H9 (cell line): ENCODE results near the gene CBS. TPM values are rescaled to one million over a fixed set of nuclear protein-coding genes. Genes with fewer than 3 reads are reported as not detected.

Source experiments
- DNase-seq: peaks from one replicate; pipeline ENCODE4 v3.0.0-alpha.2; 2017
- H2AFZ ChIP-seq: one replicate; pipeline ENCODE4 v1.6.1; 2013; ENCODE audit warnings: mild to moderate bottlenecking, low read length, control low read depth, moderate library complexity
- H2AK5ac ChIP-seq: 2 replicates; pipeline ENCODE4 v1.6.1; 2013; ENCODE audit warnings: low read length, control low read depth, mixed read lengths; ENCODE audit not compliant: insufficient read length
- H2BK120ac ChIP-seq: one replicate; pipeline ENCODE4 v1.6.1; 2013; ENCODE audit warnings: low read depth, mild to moderate bottlenecking, low read length, control low read depth, inconsistent platforms; ENCODE audit not compliant: poor library complexity, severe bottlenecking
- H2BK12ac ChIP-seq: 2 replicates; pipeline ENCODE4 v1.6.1; 2013; ENCODE audit warnings: low read length, control low read depth, mixed read lengths, low read depth; ENCODE audit not compliant: insufficient read length
- H2BK15ac ChIP-seq: 2 replicates; pipeline ENCODE4 v1.6.1; 2013; ENCODE audit warnings: low read depth, low read length, control low read depth
- H2BK20ac ChIP-seq: one replicate; pipeline ENCODE4 v1.6.1; 2013; ENCODE audit warnings: low read depth, mild to moderate bottlenecking, low read length, control low read depth, inconsistent platforms; ENCODE audit not compliant: poor library complexity, severe bottlenecking
- H2BK5ac ChIP-seq: 2 replicates; pipeline ENCODE4 v1.6.1; 2013; ENCODE audit warnings: low read length, control low read depth, mixed read lengths; ENCODE audit not compliant: insufficient read length
- H3K14ac ChIP-seq: 2 replicates; pipeline ENCODE4 v1.6.1; 2013; ENCODE audit warnings: low read length, control low read depth; ENCODE audit not compliant: insufficient read depth
- H3K18ac ChIP-seq: 2 replicates; pipeline ENCODE4 v1.6.1; 2013; ENCODE audit warnings: low read depth, mild to moderate bottlenecking, mixed read lengths, low read length, control low read depth; ENCODE audit not compliant: insufficient read length
- H3K23ac ChIP-seq: 2 replicates; pipeline ENCODE4 v1.6.1; 2013; ENCODE audit warnings: low read length, control low read depth, mixed read lengths, low read depth; ENCODE audit not compliant: insufficient read length
- H3K23me2 ChIP-seq: 2 replicates; pipeline ENCODE4 v1.6.1; 2013; ENCODE audit warnings: low read depth, mild to moderate bottlenecking, mixed read lengths, low read length, control low read depth; ENCODE audit not compliant: insufficient read length, poor library complexity, severe bottlenecking
- H3K27ac ChIP-seq: 2 replicates; pipeline ENCODE4 v1.5.1; 2013; ENCODE audit warnings: low read length, control low read depth, mixed read lengths, low read depth; ENCODE audit not compliant: insufficient read length
- H3K27me3 ChIP-seq: 2 replicates; pipeline ENCODE4 v1.6.1; 2013; ENCODE audit warnings: low read length, control low read depth, inconsistent platforms; ENCODE audit not compliant: insufficient read depth
- H3K4ac ChIP-seq: 2 replicates; pipeline ENCODE4 v1.6.1; 2013; ENCODE audit warnings: low read depth, mild to moderate bottlenecking, control low read depth, inconsistent platforms, low read length, moderate library complexity
- H3K4me1 ChIP-seq: 2 replicates; pipeline ENCODE4 v1.6.1; 2013; ENCODE audit warnings: low read length, control low read depth, inconsistent platforms; ENCODE audit not compliant: insufficient read depth
- H3K4me2 ChIP-seq: 2 replicates; pipeline ENCODE4 v1.6.1; 2013; ENCODE audit warnings: low read length, control low read depth, mixed read lengths; ENCODE audit not compliant: insufficient read length, insufficient read depth
- H3K56ac ChIP-seq: 2 replicates; pipeline ENCODE4 v1.6.1; 2013; ENCODE audit warnings: low read depth, mild to moderate bottlenecking, mixed read lengths, low read length, control low read depth; ENCODE audit not compliant: insufficient read length
- H3K79me1 ChIP-seq: 2 replicates; pipeline ENCODE4 v1.6.1; 2013; ENCODE audit warnings: low read depth, mild to moderate bottlenecking, moderate library complexity, low read length, control low read depth, inconsistent platforms; ENCODE audit not compliant: insufficient read depth, poor library complexity, severe bottlenecking
- H3K79me2 ChIP-seq: 2 replicates; pipeline ENCODE4 v1.6.1; 2013; ENCODE audit warnings: low read length, control low read depth, inconsistent platforms; ENCODE audit not compliant: insufficient read depth
- H3K9ac ChIP-seq: 2 replicates; pipeline ENCODE4 v1.6.1; 2013; ENCODE audit warnings: low read length, control low read depth, mixed read lengths; ENCODE audit not compliant: insufficient read length; ENCODE audit errors: extremely low read depth
- H3K9me3 ChIP-seq: one replicate; pipeline ENCODE4 v1.6.1; 2013; ENCODE audit warnings: low read depth, low read length, inconsistent platforms; ENCODE audit not compliant: control insufficient read depth
- H3T11ph ChIP-seq: one replicate; pipeline ENCODE4 v1.6.1; 2013; ENCODE audit warnings: mild to moderate bottlenecking, low read length, control low read depth, inconsistent platforms
- H4K20me1 ChIP-seq: one replicate; pipeline ENCODE4 v1.6.1; 2013; ENCODE audit not compliant: control insufficient read depth, insufficient read length, insufficient read depth
- H4K5ac ChIP-seq: 2 replicates; pipeline ENCODE4 v1.6.1; 2013; ENCODE audit warnings: low read depth, mild to moderate bottlenecking, mixed read lengths, low read length, control low read depth; ENCODE audit not compliant: insufficient read length
- H4K8ac ChIP-seq: replicated peaks from 2 replicates; pipeline ENCODE4 v1.6.1; 2013; ENCODE audit warnings: low read length, control low read depth, mixed read lengths, low read depth; ENCODE audit not compliant: insufficient read length
- H4K91ac ChIP-seq: 2 replicates; pipeline ENCODE4 v1.6.1; 2013; ENCODE audit warnings: low read depth, mild to moderate bottlenecking, moderate library complexity, mixed read lengths, low read length, control low read depth; ENCODE audit not compliant: insufficient read length
- H3K27ac Mint-ChIP-seq, 3 experiments: 2 replicates in 2 of 3; 3 replicates in 1 of 3; pipeline ENCODE4 v1.8.0; 2020 to 2021; ENCODE audit warnings: mixed read lengths in 3 of 3, mild to moderate bottlenecking in 1 of 3, moderate library complexity in 1 of 3
- H3K27me3 Mint-ChIP-seq: 2 replicates; pipeline ENCODE4 v1.8.0; 2021; ENCODE audit warnings: low read depth, mild to moderate bottlenecking, moderate library complexity, mixed read lengths
- H3K36me3 Mint-ChIP-seq, 3 experiments: 2 replicates in 2 of 3; 3 replicates in 1 of 3; pipeline ENCODE4 v1.8.0; 2020 to 2021; ENCODE audit warnings: low read depth in 3 of 3, mixed read lengths in 3 of 3; ENCODE audit not compliant: insufficient read depth in 1 of 3
- H3K4me1 Mint-ChIP-seq, 2 experiments: 2 replicates each; pipeline ENCODE4 v1.8.0; 2020; ENCODE audit warnings: mixed read lengths in 2 of 2
- H3K4me3 Mint-ChIP-seq, 2 experiments: 2 replicates in 1 of 2; 3 replicates in 1 of 2; pipeline ENCODE4 v1.8.0; 2020 to 2021; ENCODE audit warnings: mild to moderate bottlenecking in 2 of 2, mixed read lengths in 2 of 2, moderate library complexity in 1 of 2
- H3K9me3 Mint-ChIP-seq, 2 experiments: 2 replicates in 1 of 2; 3 replicates in 1 of 2; pipeline ENCODE4 v1.8.0; 2020; ENCODE audit warnings: mild to moderate bottlenecking in 2 of 2, mixed read lengths in 2 of 2, moderate library complexity in 1 of 2
- WGBS: extraction: QIAGEN DNeasy Blood & Tissue Kit; methylation state at CpG from one replicate; pipeline ENCODE4 v1.1.7; 2013; ENCODE audit warnings: missing lambda C conversion rate, low lambda C conversion rate, mixed read lengths; ENCODE audit not compliant: insufficient read length; ENCODE audit errors: extremely low coverage; 5-methylcytosine and 5-hydroxymethylcytosine counted together
- total RNA-seq: library from RNA; stranded (reverse); gene quantifications from 2 replicates; pipeline ENCODE4 v1.2.1, GENCODE V29; 2021
- TF ChIP-seq, protein P1 (sequence below): fragments of 200-600 bp; sonication (generic); conservative IDR thresholded peaks from 3 replicates; pipeline ENCODE4 v1.8.0; 2021; ENCODE audit warnings: antibody characterized with exemption, mild to moderate bottlenecking

CBS gene
- total RNA-seq, 1 experiment from 2014 or later: 350 TPM

DNA sequence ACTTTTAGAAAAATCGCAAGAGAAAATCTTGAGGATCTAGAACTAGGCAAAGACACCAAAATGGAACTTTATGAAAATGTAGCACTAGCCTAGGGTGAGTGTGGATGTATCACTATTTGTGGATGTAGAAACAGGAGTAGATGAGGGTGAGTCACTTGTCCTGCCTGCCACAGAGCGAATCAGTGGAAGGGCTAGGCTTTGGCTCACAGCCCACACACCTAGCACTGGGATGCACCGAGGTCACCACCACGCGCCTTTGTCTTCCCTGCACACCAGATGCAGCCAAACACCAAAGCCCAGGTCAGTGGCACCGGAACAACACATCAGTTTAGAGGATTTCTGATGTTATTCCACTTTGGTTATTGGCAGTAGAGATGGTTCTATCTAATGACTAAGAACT lies 63.0 kb downstream of the CBS start:
- H3K27ac Mint-ChIP-seq: no peak overlapping the region
- H4K20me1 ChIP-seq: no peaks in the 10 kb centered on the region
- H3K9me3 Mint-ChIP-seq: no peaks in the 10 kb centered on the region; a peak in 1 of 5 replicates
- H2BK120ac ChIP-seq: no peak overlapping the region
- no peak overlapping the region for H4K5ac ChIP-seq
- H2BK5ac ChIP-seq: no peak overlapping the region
- no peaks in the 10 kb centered on the region for H3K23me2 ChIP-seq
- no CpG with 5 or more reads among the region's 6 CpGs for WGBS
- no peaks in the 10 kb centered on the region for H3K79me1 ChIP-seq
- TF ChIP-seq, protein P1, sequence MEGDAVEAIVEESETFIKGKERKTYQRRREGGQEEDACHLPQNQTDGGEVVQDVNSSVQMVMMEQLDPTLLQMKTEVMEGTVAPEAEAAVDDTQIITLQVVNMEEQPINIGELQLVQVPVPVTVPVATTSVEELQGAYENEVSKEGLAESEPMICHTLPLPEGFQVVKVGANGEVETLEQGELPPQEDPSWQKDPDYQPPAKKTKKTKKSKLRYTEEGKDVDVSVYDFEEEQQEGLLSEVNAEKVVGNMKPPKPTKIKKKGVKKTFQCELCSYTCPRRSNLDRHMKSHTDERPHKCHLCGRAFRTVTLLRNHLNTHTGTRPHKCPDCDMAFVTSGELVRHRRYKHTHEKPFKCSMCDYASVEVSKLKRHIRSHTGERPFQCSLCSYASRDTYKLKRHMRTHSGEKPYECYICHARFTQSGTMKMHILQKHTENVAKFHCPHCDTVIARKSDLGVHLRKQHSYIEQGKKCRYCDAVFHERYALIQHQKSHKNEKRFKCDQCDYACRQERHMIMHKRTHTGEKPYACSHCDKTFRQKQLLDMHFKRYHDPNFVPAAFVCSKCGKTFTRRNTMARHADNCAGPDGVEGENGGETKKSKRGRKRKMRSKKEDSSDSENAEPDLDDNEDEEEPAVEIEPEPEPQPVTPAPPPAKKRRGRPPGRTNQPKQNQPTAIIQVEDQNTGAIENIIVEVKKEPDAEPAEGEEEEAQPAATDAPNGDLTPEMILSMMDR: no peak
- H3K4me3 Mint-ChIP-seq: no peak overlapping the region; a peak in 1 of 5 replicates
- no peak overlapping the region for H4K8ac ChIP-seq
- no peak overlapping the region for H3K56ac ChIP-seq
- H3K27ac ChIP-seq: no peak overlapping the region
- H4K91ac ChIP-seq: no peak overlapping the region
- no peaks in the 10 kb centered on the region for H3K27me3 ChIP-seq
- H3K4me1 ChIP-seq: no peaks in the 10 kb centered on the region
- H3T11ph ChIP-seq: no peak overlapping the region
- no peak overlapping the region for H2BK12ac ChIP-seq
- H3K4ac ChIP-seq: no peak overlapping the region
- H3K23ac ChIP-seq: no peak overlapping the region
- H3K14ac ChIP-seq: no peak overlapping the region
- no peaks in the 10 kb centered on the region for H3K4me1 Mint-ChIP-seq
- no peak overlapping the region for H3K18ac ChIP-seq
- H2BK20ac ChIP-seq: no peak overlapping the region
- no peak overlapping the region for H2AFZ ChIP-seq
- no peak overlapping the region for H3K4me2 ChIP-seq
- no peaks in the 10 kb centered on the region for H3K27me3 Mint-ChIP-seq
- no peak overlapping the region for H3K9ac ChIP-seq
- H3K36me3 Mint-ChIP-seq: peaks cover 38 to 84% (median 67%) of the 10 kb centered on the region in 3 experiments; a peak in 6 of 7 replicates
- no peak for DNase-seq
- H3K79me2 ChIP-seq: no peaks in the 10 kb centered on the region
- no peak overlapping the region for H2BK15ac ChIP-seq
- H3K9me3 ChIP-seq: no peaks in the 10 kb centered on the region
- no peak overlapping the region for H2AK5ac ChIP-seq
